GM18907 (cell line): ENCODE data around the gene CNPY3.
"Not testable (repeated sequence)": the region's sequence is repeated elsewhere in the genome, so short reads cannot be mapped to it uniquely, and the experiment has no call there.

Source experiments
- ATAC-seq: cut with Tn5 transposase; IDR thresholded peaks from one replicate; pipeline ENCODE4 v1.9.1; 2021; ENCODE audit warnings: mild to moderate bottlenecking, moderate library complexity; ENCODE audit not compliant: unreplicated experiment

Gene CNPY3

GRCh38 chr6:42928986-42929820 lies at the start of gene CNPY3:
Gene CNPY3 (plus strand): TSS chr6:42929480. CDS start chr6:42929571, 91 bp downstream.
- peak; percentile 78 for ATAC-seq

- not testable (repeated sequence) for ATAC-seq
Measured at GRCh38 chr6:42880240-42880817, 49.0 kb upstream of the CNPY3 start.

GRCh38 chr6:42880871-42881270 lies 48.4 kb upstream of the CNPY3 start:
- ATAC-seq, result not testable (repeated sequence)

- ATAC-seq, result no peak
Measured at GRCh38 chr6:42885702-42886101, 43.6 kb upstream of the CNPY3 start.

- ATAC-seq, result not testable (repeated sequence)
Measured at GRCh38 chr6:42888201-42888600, 41.1 kb upstream of the CNPY3 start.

- ATAC-seq, result no peak
Measured at GRCh38 chr6:42889815-42890214, 39.5 kb upstream of the CNPY3 start.

- ATAC-seq, result peak; percentile 92
Measured at GRCh38 chr6:42890311-42891198, 38.7 kb upstream of the CNPY3 start.

GRCh38 chr6:42891199-42891722 lies 38.0 kb upstream of the CNPY3 start:
- no peak for ATAC-seq

- ATAC-seq, result not testable (repeated sequence)
Measured at GRCh38 chr6:42894041-42894828, 35.0 kb upstream of the CNPY3 start.

- ATAC-seq, result no peak
Measured at GRCh38 chr6:42896178-42896719, 33.0 kb upstream of the CNPY3 start.

- ATAC-seq, result no peak
Measured at GRCh38 chr6:42898891-42899361, 30.4 kb upstream of the CNPY3 start.

- ATAC-seq, result no peak
Measured at GRCh38 chr6:42899871-42900270, 29.4 kb upstream of the CNPY3 start.

- ATAC-seq, result peak; percentile 65
Measured at GRCh38 chr6:42901538-42901957, 27.7 kb upstream of the CNPY3 start.

GRCh38 chr6:42902429-42903263 lies 26.6 kb upstream of the CNPY3 start:
- not testable (repeated sequence) for ATAC-seq

- ATAC-seq, result no peak
Measured at GRCh38 chr6:42904467-42904866, 24.8 kb upstream of the CNPY3 start.

GRCh38 chr6:42907336-42907735 lies 21.9 kb upstream of the CNPY3 start:
- ATAC-seq, result no peak

- no peak for ATAC-seq
Measured at GRCh38 chr6:42909835-42910234, 19.4 kb upstream of the CNPY3 start.

GRCh38 chr6:42911171-42912021 lies 17.9 kb upstream of the CNPY3 start:
- no peak for ATAC-seq
